Loucy (cell line): ENCODE data around the gene TOB2.
"Not testable (repeated sequence)": the region's sequence is repeated elsewhere in the genome, so short reads cannot be mapped to it uniquely, and the experiment has no call there.

Experiments
- H2AFZ ChIP-seq: fragments of 200-600 bp; sonication (generic); 2 replicates; pipeline ENCODE4 v1.6.0; 2016; ENCODE audit warnings: antibody characterized with exemption, mild to moderate bottlenecking, low read length, moderate library complexity
- H3F3A ChIP-seq: fragments of 200-600 bp; 2 replicates; pipeline ENCODE4 v1.6.0; 2016; ENCODE audit warnings: antibody characterized with exemption, low read depth, mild to moderate bottlenecking
- H3K27me3 ChIP-seq: fragments of 200-600 bp; sonication (generic); 2 replicates; pipeline ENCODE4 v1.6.1; 2014; ENCODE audit warnings: low read length, mild to moderate bottlenecking; ENCODE audit not compliant: insufficient read depth, poor library complexity, severe bottlenecking
- H3K36me3 ChIP-seq: fragments of 200-600 bp; sonication (generic); 2 replicates; pipeline ENCODE4 v1.6.1; 2016; ENCODE audit warnings: low read length; ENCODE audit not compliant: insufficient read depth
- H3K4me1 ChIP-seq: fragments of 200-600 bp; sonication (generic); 2 replicates; pipeline ENCODE4 v1.5.1; 2014; ENCODE audit warnings: low read length, mild to moderate bottlenecking; ENCODE audit not compliant: insufficient read depth, poor library complexity, severe bottlenecking
- H3K4me2 ChIP-seq: fragments of 200-600 bp; sonication (generic); 2 replicates; pipeline ENCODE4 v1.6.0; 2014; ENCODE audit warnings: antibody characterized with exemption, low read length, low read depth, mild to moderate bottlenecking; ENCODE audit not compliant: poor library complexity, severe bottlenecking
- H3K4me3 ChIP-seq: fragments of 200-600 bp; sonication (generic); 2 replicates; pipeline ENCODE4 v1.5.1; 2014; ENCODE audit warnings: low read length, mild to moderate bottlenecking, mixed read lengths; ENCODE audit not compliant: poor library complexity, severe bottlenecking
- H3K79me2 ChIP-seq: fragments of 200-600 bp; sonication (generic); 2 replicates; pipeline ENCODE4 v1.6.1; 2014; ENCODE audit warnings: low read length; ENCODE audit not compliant: insufficient read depth
- H3K9ac ChIP-seq: fragments of 200-600 bp; sonication (generic); 2 replicates; pipeline ENCODE4 v1.6.0; 2014; ENCODE audit warnings: mild to moderate bottlenecking, low read depth, low read length, moderate library complexity; ENCODE audit not compliant: poor library complexity, severe bottlenecking
- H3K9me2 ChIP-seq: fragments of 200-600 bp; sonication (generic); replicated peaks from 2 replicates; pipeline ENCODE4 v1.6.1; 2016; ENCODE audit warnings: low read depth, low read length, mixed read lengths
- H3K9me3 ChIP-seq: fragments of 200-600 bp; sonication (generic); 2 replicates; pipeline ENCODE4 v1.6.1; 2014; ENCODE audit warnings: mild to moderate bottlenecking, antibody characterized with exemption, low read length, low read depth; ENCODE audit not compliant: insufficient read depth
- H4K20me1 ChIP-seq: fragments of 200-600 bp; sonication (generic); 2 replicates; pipeline ENCODE4 v1.6.0; 2014; ENCODE audit warnings: antibody characterized with exemption, low read length, mild to moderate bottlenecking; ENCODE audit not compliant: insufficient read depth, poor library complexity, severe bottlenecking
- EZH2phosphoT487 ChIP-seq: fragments of 200-600 bp; IDR thresholded peaks from 2 replicates; pipeline ENCODE4 v1.6.1; 2018; ENCODE audit warnings: antibody characterized with exemption, mild to moderate bottlenecking, moderate library complexity, borderline replicate concordance
- TF ChIP-seq, protein P1 (sequence below): fragments of 200-600 bp; sonication (generic); conservative IDR thresholded peaks from 2 replicates; pipeline ENCODE4 v1.5.1; 2014; ENCODE audit warnings: mild to moderate bottlenecking, antibody characterized with exemption, low read length

Gene TOB2

DNA sequence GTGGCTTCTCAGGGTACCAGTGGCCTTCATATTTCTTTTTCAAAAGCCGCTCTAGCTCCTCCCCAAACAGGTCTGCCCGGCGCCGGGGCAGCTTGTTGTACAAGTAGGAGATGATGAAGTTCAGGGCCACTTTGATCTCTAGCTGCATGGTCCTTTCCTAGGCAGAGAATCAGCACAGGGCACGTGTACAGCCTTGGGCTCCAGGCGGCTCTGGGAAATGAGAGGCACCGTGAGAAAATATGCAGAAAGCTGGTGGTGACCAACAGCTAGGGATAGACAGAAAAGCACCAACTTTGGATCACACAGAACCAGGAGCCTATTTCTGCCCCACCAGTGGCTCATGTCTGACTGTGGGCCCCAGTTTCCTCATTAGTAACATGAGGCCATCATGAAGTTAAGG, 9.4 kb downstream of the TOB2 start:
- no peaks in the 10 kb centered on the region for H3K9me3 ChIP-seq
- H3K27me3 ChIP-seq, result no peaks in the 10 kb centered on the region
- no peaks in the 10 kb centered on the region for H3F3A ChIP-seq
- no peak overlapping the region for H3K9ac ChIP-seq
- no peak overlapping the region for H3K4me3 ChIP-seq
- TF ChIP-seq EZH2phosphoT487, result no peak
- TF ChIP-seq, protein P1, sequence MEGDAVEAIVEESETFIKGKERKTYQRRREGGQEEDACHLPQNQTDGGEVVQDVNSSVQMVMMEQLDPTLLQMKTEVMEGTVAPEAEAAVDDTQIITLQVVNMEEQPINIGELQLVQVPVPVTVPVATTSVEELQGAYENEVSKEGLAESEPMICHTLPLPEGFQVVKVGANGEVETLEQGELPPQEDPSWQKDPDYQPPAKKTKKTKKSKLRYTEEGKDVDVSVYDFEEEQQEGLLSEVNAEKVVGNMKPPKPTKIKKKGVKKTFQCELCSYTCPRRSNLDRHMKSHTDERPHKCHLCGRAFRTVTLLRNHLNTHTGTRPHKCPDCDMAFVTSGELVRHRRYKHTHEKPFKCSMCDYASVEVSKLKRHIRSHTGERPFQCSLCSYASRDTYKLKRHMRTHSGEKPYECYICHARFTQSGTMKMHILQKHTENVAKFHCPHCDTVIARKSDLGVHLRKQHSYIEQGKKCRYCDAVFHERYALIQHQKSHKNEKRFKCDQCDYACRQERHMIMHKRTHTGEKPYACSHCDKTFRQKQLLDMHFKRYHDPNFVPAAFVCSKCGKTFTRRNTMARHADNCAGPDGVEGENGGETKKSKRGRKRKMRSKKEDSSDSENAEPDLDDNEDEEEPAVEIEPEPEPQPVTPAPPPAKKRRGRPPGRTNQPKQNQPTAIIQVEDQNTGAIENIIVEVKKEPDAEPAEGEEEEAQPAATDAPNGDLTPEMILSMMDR, result no peak
- H3K36me3 ChIP-seq, result peaks cover 34% of the 10 kb centered on the region; the same call in 1 of the 2 replicates
- H3K4me2 ChIP-seq, result no peak overlapping the region
- H3K79me2 ChIP-seq, result peaks cover 56% of the 10 kb centered on the region; the same call in 1 of the 2 replicates
- H3K4me1 ChIP-seq, result no peaks in the 10 kb centered on the region
- H4K20me1 ChIP-seq, result peaks cover 10% of the 10 kb centered on the region
- no peaks in the 10 kb centered on the region for H3K9me2 ChIP-seq
- no peak overlapping the region for H2AFZ ChIP-seq

DNA sequence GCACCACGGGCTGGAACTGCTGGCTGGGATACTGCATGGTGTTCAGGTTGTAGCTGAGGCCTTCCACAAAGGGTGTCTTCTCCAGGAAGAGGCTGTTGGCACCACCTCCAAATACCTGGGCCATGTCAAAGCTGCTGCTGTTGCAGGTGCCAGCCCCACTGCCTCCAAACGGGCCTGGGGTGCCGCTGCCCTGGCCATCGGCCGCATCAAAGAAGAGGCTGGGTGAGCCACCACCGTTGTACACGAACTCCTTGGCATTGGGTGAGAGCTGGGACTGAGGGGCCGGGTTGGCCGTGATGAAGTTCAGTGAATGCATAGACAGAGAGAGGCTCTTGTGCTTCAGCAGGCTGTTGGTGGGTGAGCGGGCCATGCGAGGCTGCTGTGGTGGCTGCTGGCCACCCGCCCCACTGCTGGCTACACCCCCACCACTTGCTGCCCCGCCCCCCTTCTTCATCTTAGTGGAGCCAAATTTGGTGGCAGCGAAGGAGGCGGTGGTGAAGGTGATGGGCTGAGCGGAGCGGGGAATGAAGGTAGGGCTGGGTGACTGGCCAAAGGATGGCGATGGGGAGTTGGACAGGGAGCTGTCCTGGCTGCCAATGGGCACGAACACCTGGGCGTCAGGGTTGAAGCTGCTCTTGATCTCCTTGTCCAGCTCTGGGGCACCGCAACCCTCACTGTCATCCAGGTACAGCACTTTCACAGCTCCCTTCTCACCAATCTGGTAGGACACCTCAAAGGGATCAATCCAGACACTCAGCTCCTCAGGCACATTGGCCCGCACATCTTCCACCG, 10.1 kb downstream of the TOB2 start:
- peaks cover 34% of the 10 kb centered on the region; the same call in 1 of the 2 replicates for H3K36me3 ChIP-seq
- H3K9me3 ChIP-seq, result no peaks in the 10 kb centered on the region
- no peak for TF ChIP-seq EZH2phosphoT487
- TF ChIP-seq, protein P1, result no peak
- peaks cover 49% of the 10 kb centered on the region; the same call in 1 of the 2 replicates for H3K79me2 ChIP-seq
- H3K27me3 ChIP-seq, result no peaks in the 10 kb centered on the region
- H3K4me1 ChIP-seq, result no peaks in the 10 kb centered on the region
- H2AFZ ChIP-seq, result no peak overlapping the region
- no peaks in the 10 kb centered on the region for H3K9me2 ChIP-seq
- no peak overlapping the region for H3K4me3 ChIP-seq
- peaks cover 9% of the 10 kb centered on the region for H4K20me1 ChIP-seq
- H3K4me2 ChIP-seq, result no peak overlapping the region
- no peaks in the 10 kb centered on the region for H3F3A ChIP-seq
- H3K9ac ChIP-seq, result no peak overlapping the region

DNA sequence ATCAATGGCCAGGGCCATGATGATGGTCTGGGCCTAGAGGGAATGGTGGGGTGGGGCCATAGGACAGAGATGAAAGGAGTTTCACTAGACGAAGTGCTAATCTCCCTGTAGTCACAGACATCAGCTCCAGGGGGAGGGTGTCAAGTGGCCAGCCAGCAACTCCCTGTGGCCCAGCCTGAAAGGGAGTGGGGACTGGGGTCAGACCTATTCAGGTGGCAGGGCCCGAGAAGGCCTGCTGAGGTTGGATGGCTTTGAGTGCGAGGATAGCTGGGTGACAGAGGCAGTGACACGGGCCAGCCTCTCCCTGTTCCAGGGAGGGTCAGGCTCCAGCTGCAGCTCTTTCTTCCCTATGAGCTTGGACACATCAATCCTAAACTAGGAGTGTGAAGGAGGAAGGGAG, 11.0 kb downstream of the TOB2 start:
- Histone ChIP-seq H3K36me3 (peaks cover 34% of the 10 kb centered on the region; the same call in 1 of the 2 replicates), H3K4me2 (no peak overlapping the region), H4K20me1 (peaks cover 9% of the 10 kb centered on the region), H3K4me3 (no peak overlapping the region), H3K9me2 (no peaks in the 10 kb centered on the region), H3K27me3 (no peaks in the 10 kb centered on the region), H3K9ac (no peak overlapping the region), H3K79me2 (peaks cover 40% of the 10 kb centered on the region; the same call in 1 of the 2 replicates), H2AFZ (no peak overlapping the region), H3K9me3 (no peaks in the 10 kb centered on the region), H3F3A (no peaks in the 10 kb centered on the region), H3K4me1 (no peaks in the 10 kb centered on the region)
- TF ChIP-seq, protein P1, result no peak
- TF ChIP-seq EZH2phosphoT487, result no peak

DNA sequence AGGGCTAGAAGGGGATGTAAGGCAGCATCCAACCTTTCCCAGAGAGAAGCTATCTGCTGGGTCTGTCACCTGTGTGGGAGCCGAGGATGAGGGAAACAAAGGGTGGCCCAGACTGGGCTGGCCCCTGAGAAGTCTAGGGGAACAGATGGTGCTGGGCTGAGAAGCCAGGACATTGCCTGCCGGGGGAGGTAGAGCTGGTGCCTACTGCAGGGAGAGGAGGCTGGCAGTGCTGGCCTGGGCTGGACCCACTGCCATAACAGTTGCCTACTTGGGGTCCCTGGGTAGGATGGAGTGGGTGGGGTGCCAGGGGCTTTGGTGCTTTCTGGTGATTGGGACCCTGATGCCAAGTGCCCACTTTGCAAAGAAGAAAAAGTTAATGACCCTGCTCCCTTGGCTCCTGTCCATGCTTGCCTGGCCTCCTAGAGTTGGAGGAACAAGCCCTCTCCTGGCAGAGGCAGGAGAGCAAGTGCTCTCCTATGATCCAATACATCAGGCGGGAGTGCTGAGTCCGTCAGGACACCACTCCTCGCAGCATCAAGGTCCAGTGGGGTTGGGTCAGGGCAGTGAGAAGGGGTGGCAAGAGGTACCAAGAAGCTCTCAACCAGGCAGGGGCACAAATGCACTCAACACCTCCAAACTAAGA, 12.1 kb downstream of the TOB2 start:
- not testable (repeated sequence) for H3K9me2 ChIP-seq, H3K4me1 ChIP-seq, H3F3A ChIP-seq, H4K20me1 ChIP-seq, H3K4me2 ChIP-seq, H3K27me3 ChIP-seq, H3K9me3 ChIP-seq, H3K9ac ChIP-seq, H2AFZ ChIP-seq, H3K4me3 ChIP-seq
- peaks cover 34% of the 10 kb centered on the region; the same call in 1 of the 2 replicates for H3K36me3 ChIP-seq
- peaks cover 31% of the 10 kb centered on the region; the same call in 1 of the 2 replicates for H3K79me2 ChIP-seq

DNA sequence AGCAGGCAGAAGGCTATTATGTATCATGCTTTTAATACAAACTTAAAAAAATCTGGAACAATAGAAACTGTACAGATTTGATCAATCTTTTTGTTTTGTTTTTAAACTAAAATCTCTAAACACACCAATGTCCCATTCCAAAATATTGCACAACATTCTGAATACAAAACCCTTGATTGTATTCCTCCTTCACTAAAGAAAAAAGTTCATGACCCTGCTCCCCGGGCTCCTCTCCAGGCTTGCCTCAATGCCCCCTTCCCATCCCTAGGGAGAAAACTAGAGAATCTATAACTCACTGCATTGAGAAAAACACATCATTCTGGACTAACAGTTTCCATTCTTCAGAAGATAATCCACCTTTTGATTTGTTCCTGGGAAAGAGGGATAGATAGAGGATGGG, 13.1 kb downstream of the TOB2 start:
- not testable (repeated sequence) for H3K9ac ChIP-seq, H4K20me1 ChIP-seq, H2AFZ ChIP-seq, H3F3A ChIP-seq, H3K9me2 ChIP-seq, H3K9me3 ChIP-seq, H3K27me3 ChIP-seq, H3K4me1 ChIP-seq, H3K4me2 ChIP-seq, H3K4me3 ChIP-seq
- Histone ChIP-seq H3K79me2 (peaks cover 25% of the 10 kb centered on the region; the same call in 1 of the 2 replicates), H3K36me3 (peaks cover 34% of the 10 kb centered on the region; the same call in 1 of the 2 replicates)
